HG03060 (cell line): ENCODE measurements around the gene PTRH1.

Experiments used
- ATAC-seq: cut with Tn5 transposase; IDR thresholded peaks from one replicate; pipeline ENCODE4 v1.9.1; 2021; ENCODE audit warnings: low read depth, moderate number of reproducible peaks; ENCODE audit not compliant: unreplicated experiment

The PTRH1 gene

DNA sequence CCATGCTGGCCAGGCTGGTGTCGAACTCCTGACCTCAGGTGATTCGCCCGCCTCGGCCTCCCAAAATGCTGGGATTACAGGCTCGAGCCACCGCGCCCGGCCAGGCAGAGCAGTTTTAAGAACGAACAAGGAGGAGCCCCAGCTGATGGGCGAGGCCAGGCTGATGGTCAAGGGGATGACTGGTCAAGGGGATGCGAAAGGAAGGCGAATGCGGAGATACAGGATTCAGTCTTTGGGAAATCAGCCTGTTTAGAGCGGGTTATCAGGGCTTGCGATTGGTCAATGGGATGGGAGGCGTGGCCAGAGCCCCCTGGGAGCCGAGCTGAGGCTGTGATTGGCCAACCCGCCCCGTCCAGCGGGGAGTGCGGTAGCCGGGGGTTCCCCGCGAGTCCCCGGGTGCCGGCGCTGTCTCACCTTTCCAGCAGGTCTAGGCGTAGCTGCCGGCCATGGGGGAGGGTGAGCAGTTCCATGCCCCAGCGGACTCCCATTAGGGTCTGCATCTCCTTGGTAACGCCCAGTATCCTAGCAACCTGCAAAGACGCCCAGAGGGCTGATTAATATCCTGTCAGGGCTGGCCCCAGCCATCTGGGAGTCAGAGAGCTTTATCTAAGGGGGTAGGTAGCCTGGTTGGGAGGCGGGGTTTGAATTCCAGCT lies 27.1 kb upstream of the PTRH1 start:
- ATAC-seq, result no peak

DNA sequence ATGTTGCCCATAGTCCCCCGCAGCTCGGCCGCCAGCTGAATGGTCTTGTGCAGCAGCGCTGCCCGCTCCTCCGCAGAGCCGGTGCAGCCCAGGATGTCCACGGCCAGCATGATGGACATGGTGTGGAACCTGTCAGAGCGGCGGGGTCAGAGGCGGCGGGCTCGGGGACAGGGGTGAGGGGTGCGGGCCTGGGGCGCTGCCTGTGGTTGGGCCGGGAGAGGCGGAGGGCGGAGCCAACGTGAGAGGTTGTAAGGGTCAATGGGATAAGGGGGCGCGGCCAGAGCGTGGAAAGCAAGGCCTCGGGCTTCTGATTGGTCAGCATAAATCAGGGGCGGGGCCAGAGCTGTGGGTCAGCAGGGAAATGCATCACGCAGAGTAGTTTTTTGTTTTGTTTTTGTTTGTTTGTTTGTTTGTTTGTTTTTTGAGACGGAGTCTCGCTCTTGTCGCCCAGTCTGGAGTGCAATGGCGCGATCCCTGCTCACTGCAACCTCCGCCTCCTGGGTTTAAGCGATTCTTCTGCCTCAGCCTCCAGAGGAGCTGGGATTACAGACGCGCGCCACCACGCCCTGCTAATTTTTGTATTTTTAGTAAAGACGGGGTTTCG lies 26.5 kb upstream of the PTRH1 start:
- ATAC-seq, result no peak

GRCh38 chr9:127739614-127740330 lies 24.3 kb upstream of the PTRH1 start:
- ATAC-seq, result no peak

DNA sequence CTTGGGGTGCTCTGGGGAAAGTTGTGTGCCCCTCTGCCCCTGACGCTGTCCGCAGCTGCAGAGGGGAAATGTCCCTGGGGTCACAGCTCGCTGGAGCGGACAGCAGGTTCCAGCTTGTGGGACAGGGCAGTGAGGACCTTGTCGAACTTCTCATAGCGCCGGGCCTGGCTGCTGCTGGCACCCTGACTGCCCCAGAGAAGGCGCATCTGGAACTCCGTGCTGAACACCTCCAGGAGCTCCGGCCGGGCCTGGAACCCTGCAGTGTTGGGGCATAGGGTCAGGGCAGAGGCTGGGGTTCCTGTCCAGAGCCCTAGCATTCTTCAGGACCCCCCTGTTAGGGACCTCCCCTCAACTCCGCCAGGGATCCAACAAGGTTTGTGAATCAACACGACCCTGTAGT lies 23.2 kb upstream of the PTRH1 start:
- ATAC-seq, result no peak

GRCh38 chr9:127735530-127736185 lies 20.2 kb upstream of the PTRH1 start:
- ATAC-seq, result no peak

DNA sequence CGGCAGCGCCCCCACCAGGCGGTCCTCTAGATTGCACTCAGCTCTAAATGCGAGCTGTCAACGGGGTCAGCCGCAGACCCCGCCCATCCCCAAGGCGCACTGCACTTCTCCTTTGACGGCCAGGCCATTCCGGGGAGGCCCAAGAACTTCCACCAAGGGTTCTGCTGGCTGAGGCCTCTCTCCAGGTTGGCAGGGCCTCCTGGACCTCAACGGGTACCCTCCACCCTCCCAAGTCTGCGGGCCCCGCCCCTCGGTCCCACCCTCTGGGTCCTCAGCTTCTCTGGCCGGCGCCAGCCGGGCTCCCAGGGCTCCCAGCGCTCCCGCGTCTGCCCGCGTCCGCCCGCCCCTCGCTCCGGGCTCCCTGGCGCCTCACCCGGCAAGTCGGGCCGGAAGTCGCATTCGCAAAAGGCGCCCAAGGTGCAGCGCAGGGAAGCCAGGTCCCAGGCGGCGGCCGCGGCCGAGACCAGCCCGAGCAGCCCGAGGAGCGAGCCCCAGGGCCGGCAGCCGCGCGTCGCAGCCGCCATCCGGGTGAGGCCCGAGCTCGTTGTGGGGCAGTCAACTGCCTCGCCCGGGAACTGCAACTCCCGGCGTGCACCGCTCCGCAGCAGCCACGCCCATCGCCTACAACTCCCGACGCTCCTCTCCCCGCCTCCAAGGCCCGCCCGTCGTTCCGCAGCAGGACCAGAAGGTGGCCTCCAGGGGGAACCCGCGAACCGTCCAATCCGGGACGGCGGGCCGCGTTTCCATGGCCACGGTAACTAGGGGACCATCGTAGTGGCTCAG lies 19.5 kb upstream of the PTRH1 start, which contains the start of gene TOR2A:
Gene TOR2A (minus strand): TSS at position 548 of the 783 bp plus-strand sequence. CDS start 24 bp downstream, at position 524.
- ATAC-seq, result peak; percentile 66

- no peak for ATAC-seq
Observed at GRCh38 chr9:127734247-127734746, 18.8 kb upstream of the PTRH1 start.

DNA sequence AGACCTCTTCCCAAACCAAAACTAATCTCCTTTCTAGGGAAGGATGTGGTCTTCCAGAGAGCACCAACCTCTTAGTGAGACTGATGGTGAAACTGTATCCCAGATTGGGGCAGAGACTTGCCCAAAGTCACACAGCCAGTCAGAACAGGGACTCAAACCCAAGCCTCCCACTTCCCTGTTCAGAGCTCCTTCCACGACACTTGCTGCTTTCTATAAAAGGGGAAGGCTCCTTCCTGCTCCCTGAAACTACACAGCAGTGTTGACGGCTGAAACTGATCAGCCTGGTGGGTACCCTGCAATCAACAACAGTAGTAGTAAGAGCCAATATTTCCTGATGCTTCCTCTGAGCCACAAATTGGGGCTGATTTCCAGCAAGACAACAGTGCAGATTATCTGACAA lies 18.2 kb upstream of the PTRH1 start:
- ATAC-seq, result no peak

DNA sequence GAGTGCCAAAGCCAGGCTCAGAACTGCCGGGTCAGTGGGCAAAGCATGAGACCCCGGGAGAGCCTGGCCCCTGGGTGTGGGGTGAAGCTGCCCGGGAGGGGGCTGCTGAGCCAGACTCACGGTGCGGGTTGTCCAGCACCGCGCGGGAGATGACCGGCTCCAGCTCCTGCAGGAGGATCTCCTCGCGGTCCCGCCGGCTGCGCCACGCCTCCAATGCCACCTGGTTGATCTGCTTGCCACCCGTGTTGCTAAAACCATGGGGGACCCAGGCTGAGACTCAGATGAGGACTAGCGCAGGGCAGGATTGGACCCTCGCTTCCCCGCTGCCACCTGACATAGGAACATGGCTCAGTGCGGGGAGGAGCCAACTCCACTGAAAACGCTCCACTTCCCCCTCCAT lies 17.0 kb upstream of the PTRH1 start:
- ATAC-seq, result no peak

GRCh38 chr9:127731938-127732337 lies 16.5 kb upstream of the PTRH1 start:
- no peak for ATAC-seq

DNA sequence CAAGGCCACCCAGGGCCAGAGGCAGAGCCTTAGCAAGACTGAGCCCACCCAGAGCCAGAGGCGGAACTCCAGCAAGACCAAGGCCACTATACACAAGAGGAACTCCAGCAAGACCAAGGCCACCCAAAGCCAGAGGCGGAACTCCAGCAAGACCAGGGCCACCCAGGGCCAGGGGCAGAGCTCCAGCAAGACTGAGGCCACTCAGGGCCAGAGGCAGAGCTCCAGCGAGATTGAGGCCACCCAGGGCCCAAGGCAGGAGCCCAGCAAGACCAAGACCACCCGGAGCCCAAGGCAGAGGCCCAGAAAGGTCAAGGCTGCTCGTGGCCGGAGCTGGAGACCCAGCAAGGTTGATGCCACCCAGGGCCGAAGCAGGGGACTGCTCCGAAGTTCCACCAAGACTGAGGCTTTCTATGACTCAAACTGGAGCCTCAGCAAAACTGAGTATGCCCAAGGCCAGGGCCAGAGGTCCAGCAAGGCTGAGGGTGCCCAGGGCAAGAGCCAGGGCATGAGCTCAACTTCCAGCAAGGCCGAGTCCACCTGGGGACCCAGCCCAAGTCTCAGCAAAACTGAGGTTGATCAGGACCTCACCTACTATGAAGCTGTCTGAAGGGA lies 15.4 kb upstream of the PTRH1 start:
- no peak for ATAC-seq

GRCh38 chr9:127730262-127730661 lies 14.8 kb upstream of the PTRH1 start:
- no peak for ATAC-seq

DNA sequence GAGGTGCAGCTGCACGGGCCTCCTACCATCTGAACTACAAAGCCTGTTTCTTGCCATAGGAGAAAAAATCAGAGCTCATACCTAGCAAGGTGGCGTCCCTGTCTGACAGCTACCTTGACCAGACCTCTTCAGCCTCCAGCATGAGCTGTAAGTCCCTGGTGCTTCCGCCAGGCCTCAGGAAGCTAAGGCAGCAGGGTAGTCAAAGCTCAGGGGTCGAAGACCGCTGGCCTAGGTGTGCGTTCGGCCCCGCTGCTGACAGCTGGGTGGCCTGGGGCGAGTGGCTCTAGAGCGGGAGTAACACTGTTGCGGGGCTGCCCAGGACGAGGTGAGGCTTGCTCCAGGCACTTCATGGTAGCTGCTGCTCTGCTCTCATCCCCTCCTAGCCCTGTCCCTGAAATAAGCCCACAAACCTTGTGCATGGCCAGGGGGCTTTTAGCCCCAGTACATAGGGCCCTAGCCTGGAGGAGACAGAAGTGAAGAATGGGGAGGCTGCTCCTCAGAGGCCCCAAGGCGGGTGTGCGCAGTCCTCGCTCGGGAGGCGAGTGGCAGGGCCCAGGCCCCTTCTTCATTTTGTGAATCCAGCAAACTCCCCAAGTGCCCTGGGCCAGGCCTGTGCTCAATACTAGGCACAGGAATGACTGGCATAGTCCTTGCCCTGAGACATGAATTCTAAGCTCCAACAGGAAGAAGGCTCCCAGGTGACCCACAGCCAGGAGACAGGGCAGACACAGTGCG lies 14.2 kb upstream of the PTRH1 start:
- no peak for ATAC-seq

GRCh38 chr9:127728808-127729207 lies 13.3 kb upstream of the PTRH1 start:
- ATAC-seq, result no peak

DNA sequence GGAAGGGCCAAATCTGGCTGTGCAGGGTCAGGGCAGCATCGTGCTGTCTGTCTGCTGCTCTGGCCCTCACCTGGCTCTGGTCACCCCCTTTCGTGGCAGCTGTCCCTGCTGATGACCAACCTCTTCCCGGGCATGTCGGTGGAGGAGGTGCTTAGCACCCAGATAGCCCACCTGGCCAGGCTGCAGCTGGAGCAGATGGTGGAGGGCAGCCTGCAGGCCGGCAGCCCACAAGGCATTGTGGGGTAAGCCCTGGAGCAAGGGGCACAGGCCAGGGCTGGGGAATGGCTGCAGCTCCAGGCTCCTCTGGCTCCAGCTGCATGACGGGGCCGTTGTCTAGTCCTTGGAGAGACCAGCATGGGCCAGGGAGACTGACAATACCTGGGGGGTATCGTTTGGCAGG lies 11.4 kb upstream of the PTRH1 start:
- ATAC-seq, result no peak

GRCh38 chr9:127724012-127724411 lies 8.5 kb upstream of the PTRH1 start:
- no peak for ATAC-seq

GRCh38 chr9:127723444-127723843 lies 8.0 kb upstream of the PTRH1 start:
- ATAC-seq, result no peak

DNA sequence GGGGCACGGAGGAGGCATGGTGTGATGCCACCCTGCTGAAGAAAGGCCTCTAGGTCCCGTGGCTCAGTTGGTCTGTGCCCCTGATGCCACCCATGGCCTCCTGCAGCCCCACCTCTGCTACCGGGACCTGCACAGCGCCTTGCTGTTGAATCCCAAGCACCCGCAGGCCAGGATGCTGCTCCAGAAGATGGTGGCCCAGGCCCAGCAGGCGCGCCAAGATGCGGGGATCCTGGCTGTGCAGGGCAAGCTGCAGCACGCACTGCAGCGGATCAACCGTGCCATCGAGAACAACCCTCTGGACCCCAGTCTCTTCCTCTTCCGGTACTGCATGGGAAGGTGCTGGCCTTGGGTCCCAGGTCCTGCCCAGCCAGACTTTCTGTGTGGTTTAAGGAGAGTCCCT lies 7.5 kb upstream of the PTRH1 start:
- no peak for ATAC-seq

DNA sequence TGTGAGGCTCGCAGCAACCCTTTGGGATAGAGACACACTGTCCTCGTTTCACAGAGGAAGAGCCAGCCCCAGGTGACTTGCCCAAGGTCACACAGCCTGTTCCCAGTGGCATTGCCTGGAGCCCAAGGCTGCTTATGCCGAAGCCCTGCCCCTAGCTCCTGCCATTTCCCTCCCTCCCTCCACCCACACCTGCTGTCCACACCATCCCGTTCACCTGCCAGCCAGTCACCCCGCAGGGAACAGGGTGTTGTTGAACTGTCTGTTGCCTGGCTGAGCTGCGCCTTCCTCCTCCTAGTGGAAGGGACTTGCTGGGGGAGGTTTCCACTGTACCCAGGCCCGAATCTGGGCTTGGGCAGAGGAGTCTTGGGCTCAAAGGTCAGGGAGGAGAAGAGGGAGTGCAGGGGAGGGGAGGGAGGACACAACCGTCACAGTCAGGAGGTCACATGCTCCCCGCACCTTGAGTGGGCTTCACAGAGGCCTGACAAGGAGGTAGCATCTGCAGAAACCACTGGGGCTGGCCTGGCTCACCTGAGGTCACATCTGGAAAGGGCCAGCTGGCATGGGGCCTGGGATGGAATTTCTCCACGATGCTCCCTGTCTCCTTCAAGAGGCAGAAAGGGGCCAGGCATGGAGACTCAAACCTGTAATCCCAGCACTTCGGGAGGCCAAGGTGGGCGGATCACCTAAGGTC lies 6.7 kb upstream of the PTRH1 start:
- no peak for ATAC-seq
